ENCODE measurements around the gene NRXN3.
"Not testable (repeated sequence)": the region's sequence is repeated elsewhere in the genome, so short reads cannot be mapped to it uniquely, and the experiment has no call there.

NRXN3 gene

GRCh38 chr14:79098324-79098723 is 928.2 kb downstream of the NRXN3 start:
- DNase-seq, result no peak

GRCh38 chr14:79100578-79100977 is 930.4 kb downstream of the NRXN3 start:
- no peak for DNase-seq

- no peak for DNase-seq
These were observed 931.2 kb downstream of the NRXN3 start for GRCh38 chr14:79101388-79101787.

GRCh38 chr14:79103764-79104163 is 933.6 kb downstream of the NRXN3 start:
- no peak for DNase-seq

- DNase-seq, result not testable (repeated sequence)
These were observed 940.4 kb downstream of the NRXN3 start for GRCh38 chr14:79110564-79110963.

GRCh38 chr14:79111987-79112501 is 941.9 kb downstream of the NRXN3 start:
- DNase-seq, result no peak

- no peak for DNase-seq
These were observed 947.4 kb downstream of the NRXN3 start for GRCh38 chr14:79117561-79117960.

GRCh38 chr14:79118291-79118690 is 948.1 kb downstream of the NRXN3 start:
- no peak for DNase-seq

- no peak for DNase-seq
These were observed 964.2 kb downstream of the NRXN3 start for GRCh38 chr14:79134361-79134760.

- no peak for DNase-seq
These were observed 966.2 kb downstream of the NRXN3 start for GRCh38 chr14:79136071-79137044.

- no peak for DNase-seq
These were observed 966.9 kb downstream of the NRXN3 start for GRCh38 chr14:79137045-79137430.

- no peak for DNase-seq
These were observed 967.7 kb downstream of the NRXN3 start for GRCh38 chr14:79137836-79138235.

GRCh38 chr14:79144896-79145295 is 974.7 kb downstream of the NRXN3 start:
- DNase-seq, result no peak

GRCh38 chr14:79150226-79150625 is 980.1 kb downstream of the NRXN3 start:
- no peak for DNase-seq

GRCh38 chr14:79157369-79157768 is 987.2 kb downstream of the NRXN3 start:
- DNase-seq, result no peak

- DNase-seq, result no peak
These were observed 991.4 kb downstream of the NRXN3 start for GRCh38 chr14:79161571-79161970.

- no peak for DNase-seq
These were observed 992.7 kb downstream of the NRXN3 start for GRCh38 chr14:79162833-79163232.

- DNase-seq, result no peak
These were observed 995.4 kb downstream of the NRXN3 start for GRCh38 chr14:79165471-79166090.

- DNase-seq, result no peak
These were observed 996.0 kb downstream of the NRXN3 start for GRCh38 chr14:79166171-79166570.

- DNase-seq, result no peak
These were observed 997.8 kb downstream of the NRXN3 start for GRCh38 chr14:79167957-79168356.

GRCh38 chr14:79175671-79176070 is 1005.5 kb downstream of the NRXN3 start:
- no peak for DNase-seq

GRCh38 chr14:79177106-79177505 is 1006.9 kb downstream of the NRXN3 start:
- no peak for DNase-seq

- DNase-seq, result no peak
These were observed 1008.5 kb downstream of the NRXN3 start for GRCh38 chr14:79178719-79179118.

GRCh38 chr14:79179985-79180384 is 1009.8 kb downstream of the NRXN3 start:
- no peak for DNase-seq

Measured in DMS153 (cell line).